ENCODE data around the gene CCKAR.
A peak's percentile ranks its signal among the peaks of the same experiment; 100 is the strongest.

CCKAR gene

DNA sequence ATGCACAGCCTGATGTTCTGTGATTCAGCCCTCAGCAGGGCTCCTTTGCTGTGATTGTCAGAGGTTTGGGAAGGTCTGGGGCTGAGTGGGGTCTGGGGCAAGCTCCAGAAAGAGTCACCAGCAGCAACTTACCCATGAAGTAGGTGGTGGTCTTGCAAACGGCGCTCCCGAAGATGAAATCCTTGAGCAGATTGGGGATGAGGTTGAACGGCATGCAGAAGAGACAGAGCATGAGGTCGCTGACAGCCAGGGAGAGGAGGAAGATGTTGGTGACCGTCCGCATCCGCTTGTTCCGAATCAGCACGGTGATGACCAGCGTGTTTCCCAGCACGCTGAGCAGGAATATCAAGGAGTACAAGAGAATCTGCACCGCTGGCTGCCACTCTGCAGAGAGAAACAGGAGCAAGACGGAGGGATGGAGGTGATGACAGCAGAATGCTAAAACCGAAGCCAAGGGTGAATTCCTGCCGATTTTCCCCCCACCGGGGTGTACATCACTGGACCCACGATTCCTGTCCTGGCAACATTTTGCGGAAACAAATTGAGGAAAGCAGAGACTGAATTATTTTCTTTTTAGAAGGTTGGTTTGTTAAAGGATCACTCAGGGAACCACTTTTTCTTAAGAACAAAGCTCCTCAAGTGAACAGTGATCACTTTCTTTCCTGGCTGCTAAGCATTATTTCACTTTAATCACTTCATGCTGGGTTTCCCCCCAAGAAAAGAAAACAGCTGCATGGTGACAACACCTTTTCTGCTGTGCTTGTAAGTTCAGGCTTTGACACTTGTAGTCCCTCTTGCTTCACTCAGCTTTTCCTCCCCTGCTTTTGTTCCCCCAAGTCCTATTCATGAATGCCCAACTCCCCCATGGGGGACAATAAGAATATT, 941 bp downstream of the CCKAR start:
- no peak for DNase-seq

DNA sequence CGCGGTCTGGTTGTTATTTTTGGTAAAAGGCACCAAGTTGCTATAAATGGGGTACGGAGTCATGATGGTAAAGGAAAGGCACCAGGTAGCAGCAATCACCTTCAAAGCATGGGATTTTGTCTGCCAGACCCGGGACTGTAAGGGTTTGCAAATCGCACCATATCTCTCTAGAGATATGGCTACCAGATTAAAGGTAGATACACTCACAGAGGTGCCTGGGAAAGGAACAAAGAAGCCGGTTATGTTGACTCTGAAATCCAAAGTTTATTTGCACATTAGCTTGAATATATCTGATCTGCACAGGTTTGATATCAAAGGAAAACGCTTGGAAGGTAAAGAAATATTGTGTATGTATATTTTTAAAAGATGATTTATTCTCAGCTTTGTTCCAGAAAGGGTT, 4.6 kb downstream of the CCKAR start:
- no peak for DNase-seq

DNA sequence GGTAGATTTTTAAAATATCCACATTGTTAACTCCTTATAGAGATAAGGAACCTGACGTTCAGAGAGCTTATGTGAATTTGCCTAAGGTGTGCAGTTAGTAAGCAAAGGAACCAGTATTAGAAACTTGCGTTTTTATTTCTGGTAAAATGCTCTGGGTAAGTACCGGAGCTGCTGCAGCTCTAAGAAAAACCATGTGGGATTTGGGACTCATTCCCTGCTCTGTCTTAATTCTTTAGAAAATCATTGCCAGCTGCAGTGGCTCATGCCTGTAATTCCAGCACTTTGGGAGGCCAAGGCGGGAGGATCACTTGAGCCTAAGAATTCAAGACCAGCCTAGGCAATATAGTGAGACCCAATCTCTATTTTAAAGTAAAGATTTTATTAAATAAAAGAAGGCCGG, 5.8 kb downstream of the CCKAR start:
- no peak for DNase-seq

DNA sequence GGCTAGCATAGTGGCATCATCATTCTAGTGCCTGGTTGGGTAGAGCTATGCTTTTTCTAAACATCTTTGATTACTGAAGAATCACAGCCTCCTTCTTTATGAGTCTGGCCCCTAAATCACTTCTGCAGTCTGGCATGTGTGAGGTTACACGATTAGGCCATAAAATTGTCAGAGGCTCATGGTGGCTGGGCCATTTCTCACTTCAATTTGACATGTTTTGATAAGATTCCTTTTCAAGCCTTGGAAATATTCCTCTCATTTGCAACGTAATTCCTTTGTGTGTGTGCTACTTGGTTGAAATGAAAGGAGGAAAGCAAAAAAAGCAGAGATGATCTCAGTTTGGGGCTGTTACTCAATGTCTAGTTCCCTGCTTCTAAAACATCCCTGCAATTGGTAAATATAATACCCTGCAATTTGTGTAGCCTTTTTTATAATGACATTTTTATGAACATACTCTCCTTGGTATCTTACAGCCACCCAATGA, 6.2 kb downstream of the CCKAR start:
- no peak for DNase-seq

DNA sequence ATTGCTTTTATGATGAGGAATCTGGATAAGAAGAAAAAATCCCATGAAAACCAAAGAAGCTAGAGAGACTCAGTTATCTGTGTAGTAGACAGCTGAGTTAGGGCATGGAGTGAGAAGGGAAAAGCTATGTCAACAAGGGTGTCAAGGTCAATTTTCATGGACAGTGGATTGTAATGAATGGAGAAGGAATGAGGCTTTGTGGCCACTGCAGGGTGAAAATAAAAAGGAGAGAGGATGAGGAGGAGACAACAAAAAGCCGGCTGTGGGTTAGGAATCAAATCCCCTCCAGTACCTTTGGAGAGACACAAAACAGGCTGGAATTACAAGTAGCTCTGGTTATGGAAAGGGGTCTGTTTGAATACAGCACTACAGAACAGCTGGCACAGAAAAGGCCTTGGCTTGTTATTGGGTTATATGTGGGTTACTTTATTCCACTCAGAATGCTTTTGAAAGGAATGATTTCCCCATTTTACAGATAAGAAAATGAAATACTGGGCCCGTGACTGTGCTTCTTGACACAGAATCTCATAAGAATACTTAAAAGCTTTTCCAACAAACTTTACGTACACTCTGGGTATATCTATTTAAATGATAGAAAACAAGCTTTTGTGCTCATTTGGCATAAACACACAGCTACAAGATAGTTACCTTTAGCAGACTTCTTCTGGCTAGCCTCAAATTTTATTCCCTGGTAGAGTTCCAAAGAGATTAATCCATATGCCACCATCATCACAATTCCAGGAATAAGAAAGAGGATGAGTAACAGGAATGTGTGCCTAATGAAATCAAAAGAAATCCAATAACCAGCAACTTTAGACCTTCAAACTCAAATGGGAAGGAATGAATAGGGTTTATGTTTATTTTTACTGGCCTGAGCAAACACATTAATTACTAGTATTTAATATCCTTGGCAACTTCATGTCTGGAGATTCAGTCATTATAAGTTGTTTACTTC, 7.5 kb downstream of the CCKAR start:
- no peak for DNase-seq

DNA sequence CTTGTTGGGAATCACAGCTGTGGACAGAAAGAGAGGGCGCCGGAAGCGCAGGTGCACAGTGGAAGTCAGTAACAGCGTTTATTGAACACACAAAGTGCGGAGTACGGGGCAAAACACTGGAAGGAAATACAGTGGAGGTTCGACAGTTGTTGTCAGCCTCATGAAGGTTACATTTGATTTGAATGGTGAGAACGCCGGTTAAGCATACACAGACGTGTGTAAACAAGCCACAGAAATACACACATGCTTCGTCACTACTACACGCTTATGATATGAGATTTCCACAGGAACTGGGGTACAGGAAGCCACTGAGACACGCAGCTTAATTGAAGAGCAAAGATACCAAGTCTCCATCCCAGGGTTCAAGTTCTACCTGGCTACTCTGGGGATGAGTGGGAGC, 12.0 kb downstream of the CCKAR start:
- DNase-seq, result no peak

DNA sequence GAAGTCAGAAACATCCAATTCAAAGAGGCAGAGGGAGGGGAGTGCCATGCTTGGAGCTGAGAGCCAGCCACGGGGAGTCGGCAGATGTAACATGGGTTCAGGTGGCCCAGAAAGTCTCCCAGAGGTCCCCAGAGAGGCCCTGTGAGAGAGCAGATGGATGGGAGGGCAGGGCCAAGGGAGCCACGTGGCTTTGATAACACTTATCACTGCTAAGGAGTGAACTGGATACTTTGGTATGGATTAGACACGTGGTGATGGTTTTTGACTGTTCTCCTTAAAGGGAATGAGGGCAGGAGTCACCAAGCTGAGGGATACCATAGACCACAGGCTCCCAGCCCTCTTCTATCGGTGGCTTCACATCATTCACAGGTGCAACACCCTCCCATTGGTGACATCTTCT, 13.7 kb downstream of the CCKAR start:
- no peak for DNase-seq

DNA sequence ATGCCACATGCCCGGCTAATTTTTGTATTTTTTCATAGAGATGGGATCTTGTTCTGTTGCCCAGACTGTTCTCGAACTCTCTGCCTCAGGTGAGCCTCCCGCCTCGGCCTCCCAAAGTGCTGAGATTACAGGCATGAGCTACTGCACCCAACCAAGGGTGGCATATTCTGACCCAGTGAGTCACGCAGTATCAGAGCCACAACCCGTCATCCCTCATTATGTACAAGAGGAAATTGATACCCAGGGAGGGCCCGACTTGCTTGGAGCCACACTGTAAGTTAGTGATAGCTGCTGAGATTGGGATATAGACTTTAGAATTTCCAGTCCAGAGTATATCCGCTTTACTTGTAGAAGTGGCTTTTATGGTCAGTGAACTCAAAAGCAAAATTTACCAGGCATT, 14.6 kb downstream of the CCKAR start:
- DNase-seq, result no peak

DNA sequence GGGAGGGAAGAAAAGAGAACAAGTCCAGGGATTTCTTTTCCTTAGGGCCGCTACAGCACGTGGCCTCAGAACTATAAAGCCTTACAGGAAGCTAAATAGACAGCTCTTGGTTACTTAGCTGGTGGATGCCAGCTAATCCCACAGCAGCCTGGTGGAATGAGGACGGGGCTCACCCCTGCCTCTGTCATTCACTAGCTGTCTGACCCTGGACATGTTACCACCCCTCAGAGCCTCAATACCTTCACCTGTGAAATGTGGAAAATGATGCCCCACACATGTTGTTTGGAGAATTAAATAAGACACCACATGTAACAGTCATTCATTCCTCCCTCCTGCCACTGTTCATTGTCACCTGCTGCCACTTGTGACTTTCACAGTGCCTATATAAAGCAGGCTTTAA, 15.7 kb downstream of the CCKAR start:
- DNase-seq, result no peak

DNA sequence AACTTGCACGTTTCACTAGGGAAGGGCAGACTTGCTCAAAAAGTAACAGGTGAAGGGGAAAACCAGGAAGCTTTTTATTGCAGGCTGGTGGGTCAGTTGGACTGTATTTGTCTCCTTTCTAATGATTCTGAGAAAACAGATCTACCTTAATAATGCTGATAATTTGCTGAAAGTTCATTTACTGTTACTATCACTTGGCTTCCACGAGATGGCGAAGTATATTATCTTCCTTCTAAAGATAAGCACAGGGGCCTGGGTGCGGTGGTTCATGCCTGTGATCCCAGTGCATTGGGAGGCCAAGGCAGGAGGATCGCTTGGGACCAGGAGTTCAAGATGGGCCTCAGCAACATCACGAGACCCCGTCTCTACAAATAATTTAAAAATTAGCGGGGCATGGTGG, 16.4 kb downstream of the CCKAR start:
- no peak for DNase-seq

DNA sequence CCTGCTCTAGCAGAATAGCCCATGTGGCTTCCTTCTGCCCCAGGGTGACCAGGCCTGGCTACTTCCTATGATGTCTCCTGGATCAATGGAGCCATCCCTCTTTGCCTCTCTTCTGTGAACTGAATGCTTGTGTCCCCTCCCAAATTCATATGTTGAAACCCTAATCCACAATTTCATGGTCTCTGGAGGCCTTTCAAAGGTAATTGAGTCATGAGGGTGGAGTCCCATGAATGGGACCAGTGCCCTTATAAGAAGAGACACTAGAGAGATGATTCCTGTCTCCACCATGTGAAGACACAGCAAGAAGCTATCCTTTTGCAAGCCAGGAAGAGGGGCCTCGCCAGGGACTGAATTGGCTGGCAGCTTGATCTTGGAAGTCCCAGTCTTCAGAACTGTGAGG, 18.4 kb downstream of the CCKAR start:
- DNase-seq, result no peak

DNA sequence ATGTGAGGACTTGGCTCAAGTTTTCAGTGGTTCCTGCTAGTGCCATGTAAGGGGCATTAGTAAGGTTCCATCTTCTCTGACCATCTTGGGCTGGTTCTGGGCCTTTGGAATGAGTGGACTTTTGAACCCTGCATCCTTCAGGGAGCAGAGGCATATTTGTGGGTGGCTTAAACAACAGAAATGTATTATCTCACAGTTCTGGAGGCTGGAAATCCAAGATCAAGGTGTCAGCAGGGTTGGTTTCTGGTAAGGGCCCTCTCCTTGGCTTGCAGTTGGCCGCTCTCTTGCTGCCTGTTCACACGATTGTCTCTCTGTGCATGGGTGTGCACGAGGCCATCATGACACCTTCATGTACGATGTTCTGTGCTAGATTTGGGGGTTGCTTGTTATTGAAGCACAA, 21.3 kb downstream of the CCKAR start:
- no peak for DNase-seq

DNA sequence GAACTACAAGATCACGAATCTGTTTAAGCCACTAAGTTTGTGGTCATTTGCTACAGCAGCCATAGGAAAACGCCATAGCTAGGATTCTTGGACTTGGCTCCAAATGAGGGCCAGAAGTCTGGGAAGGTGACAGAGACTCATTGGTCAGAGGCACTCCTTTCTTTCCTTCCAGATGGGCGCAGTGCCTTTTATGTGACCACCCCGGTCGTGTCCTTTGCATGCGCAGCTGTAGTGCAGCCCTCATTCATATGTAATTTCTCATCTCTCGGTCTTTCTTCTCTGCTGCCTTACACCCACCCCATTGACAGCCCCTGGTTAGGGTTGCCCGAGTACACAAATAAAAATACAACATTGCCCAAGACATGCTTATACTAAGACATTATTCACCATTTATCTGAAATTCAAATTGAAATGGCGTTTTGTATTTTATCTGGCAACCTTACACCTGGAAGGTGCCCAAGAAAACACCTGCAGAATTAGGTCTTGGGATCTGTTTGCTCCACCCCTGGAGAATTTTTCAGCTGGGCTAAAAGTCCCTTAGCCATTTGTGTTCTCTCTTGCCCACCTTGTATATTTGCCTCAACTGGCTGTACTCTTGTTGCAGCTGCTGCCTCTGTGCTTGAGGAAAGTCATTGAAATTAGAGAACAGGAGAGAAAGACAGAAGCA, 21.9 kb downstream of the CCKAR start:
- DNase-seq, result no peak

DNA sequence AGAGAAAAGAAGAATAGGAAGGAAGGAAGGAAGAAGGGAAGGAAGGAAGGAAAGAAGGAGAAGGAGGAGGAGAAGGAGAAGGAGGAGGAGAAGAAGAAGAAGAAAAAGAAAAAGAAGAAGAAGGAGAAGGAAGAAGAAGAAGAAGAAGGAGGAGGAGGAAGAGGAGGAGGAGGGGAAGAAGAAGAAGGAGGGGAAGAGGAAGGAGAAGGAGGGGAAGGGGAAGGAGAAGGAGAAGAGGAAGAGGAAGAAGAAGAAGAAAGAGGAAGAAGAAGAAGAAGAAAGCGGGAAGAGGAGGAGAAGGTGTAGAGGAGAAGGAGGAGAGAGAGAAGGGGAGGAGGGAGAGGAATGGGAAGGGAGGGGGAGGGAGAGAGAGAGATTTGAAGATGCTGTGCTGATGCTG, 22.6 kb downstream of the CCKAR start:
- DNase-seq, result no peak

DNA sequence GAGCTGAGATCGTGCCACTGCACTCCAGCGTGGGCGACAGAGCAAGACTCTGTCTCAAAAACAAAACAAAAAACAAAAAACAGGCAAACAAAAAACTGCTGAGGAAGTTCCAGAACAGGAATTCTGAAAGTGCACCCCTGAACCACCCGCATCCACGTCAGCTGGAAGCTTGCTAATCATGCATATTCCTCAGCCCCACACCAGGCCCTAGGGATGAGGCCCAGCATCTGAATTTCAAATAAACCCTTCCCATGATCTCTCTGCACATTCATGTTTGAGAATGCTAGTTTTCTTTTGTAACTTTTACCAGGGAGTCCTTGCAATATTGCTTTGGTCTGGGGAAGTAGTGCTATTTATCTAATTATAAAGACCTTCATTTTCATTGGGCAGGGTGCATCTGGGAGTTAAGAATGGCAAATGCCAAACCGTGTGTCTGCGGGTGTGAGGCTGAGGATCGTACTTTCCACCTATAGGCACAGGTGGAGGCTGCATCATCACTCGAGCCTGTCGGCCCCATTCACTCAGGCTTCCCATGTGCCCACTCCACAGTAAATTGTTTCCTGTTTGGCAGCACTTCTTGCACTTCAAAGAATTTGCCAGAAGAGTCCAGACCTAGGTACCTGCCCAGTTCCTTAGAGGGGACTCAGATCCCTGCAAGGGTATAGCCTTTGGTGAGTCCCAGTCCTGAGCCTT, 23.6 kb downstream of the CCKAR start:
- DNase-seq, result no peak

DNA sequence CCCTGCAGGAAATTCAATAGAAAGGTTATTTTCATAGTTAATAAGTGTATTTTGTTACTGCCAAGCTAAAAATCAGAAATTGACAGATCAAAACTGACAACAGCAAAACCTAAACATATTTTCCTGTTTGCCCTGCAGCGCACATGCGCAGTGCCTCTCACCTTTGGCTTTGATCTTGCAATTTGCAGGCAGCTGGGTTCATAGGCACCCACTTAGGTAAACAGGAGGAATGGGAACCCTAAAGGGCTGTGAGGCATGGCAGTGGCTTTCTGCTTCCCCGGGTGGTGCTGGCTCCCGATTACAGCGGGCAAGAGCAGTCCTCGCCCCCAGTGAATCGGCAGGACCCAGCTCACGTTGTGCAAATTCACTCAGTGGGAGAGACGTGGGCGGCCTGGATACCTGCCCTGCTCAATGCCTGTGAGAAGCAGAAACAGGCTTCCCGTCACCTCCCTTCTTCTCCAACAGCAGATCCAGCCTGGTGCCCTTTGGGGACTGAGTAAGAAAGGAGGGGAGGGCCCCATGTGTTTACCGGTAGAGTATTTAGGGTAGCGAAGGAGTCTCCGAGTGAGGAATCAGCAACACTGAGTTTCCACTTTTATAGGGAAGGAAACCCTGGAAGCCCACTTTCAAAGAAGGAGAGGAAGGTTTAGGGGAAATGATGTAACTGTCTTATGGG, 25.7 kb downstream of the CCKAR start:
- DNase-seq, result no peak

DNA sequence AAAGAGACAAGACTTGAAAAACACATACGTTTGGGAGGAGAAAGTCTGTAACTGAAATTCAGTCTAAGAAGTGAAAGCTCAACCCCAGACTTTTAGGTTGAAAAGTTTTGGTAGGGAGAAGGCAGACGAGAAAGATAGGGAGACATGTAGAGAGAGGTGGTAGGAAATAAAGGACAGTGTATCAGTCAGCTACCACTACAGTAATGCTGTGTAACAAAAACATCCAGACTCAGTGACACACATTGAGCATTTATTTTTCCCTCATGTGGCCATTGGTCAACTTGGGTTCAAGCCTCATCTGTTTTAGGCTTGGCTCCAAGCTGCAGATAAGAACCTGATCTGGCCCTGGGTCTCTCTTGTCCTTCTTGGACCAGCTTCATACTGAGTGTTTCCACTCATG, 26.9 kb downstream of the CCKAR start:
- DNase-seq, result no peak

DNA sequence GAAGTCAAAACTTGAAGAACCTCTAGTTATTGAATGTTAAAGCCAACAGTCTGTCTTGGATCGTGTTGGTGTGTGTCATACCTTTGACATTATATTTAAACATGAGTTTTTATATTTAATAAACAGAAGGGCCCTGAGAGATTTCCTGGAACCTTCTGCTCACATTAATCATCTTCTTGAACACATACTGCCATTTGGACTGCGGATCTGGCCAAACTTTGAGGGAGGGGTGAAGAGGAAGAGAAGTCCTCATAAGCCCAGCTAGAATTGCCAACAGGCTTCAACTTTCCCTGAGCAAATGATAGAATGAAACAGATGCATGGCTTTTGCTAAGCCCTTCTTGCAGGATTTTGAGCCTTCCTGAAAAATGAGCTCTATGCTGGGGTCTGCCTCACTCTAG, 27.4 kb downstream of the CCKAR start:
- DNase-seq, result no peak

DNA sequence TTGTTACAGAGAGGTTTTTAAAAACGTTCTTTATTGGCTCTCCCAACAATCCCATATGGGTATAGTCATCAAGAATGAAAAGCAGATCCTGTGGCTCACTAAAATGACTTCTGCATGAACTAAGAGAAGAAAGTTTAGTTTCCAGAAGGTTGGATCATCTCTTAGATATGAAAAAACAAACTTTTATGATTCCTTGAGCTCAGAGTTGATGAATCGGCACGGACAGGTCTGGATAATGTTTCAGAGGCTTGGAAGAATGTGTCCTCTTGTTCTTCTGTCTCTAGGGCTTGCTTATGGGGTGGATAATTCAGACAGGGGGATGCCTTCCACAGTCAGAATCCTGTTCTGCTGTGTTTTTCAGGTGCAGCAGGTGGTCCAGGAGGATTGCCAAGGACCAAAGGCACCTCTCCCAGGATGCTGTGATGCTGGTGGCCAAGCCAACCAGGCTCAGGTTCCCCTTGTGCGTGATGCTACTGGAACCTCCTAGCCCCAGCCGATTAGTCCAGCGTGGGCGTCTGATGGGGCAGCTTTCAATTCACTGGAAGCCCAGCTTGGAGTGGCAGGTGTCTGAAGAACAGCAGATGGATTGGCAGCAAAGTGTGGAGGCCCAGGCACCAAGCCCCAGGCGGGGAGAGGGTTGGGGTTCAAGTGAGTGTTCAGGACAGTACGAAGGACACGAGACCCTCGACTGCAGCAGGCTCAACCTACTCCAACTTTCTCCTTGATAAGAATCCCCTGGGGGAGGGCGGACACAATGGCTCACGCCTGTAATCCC, 30.3 kb downstream of the CCKAR start:
- no peak for DNase-seq

DNA sequence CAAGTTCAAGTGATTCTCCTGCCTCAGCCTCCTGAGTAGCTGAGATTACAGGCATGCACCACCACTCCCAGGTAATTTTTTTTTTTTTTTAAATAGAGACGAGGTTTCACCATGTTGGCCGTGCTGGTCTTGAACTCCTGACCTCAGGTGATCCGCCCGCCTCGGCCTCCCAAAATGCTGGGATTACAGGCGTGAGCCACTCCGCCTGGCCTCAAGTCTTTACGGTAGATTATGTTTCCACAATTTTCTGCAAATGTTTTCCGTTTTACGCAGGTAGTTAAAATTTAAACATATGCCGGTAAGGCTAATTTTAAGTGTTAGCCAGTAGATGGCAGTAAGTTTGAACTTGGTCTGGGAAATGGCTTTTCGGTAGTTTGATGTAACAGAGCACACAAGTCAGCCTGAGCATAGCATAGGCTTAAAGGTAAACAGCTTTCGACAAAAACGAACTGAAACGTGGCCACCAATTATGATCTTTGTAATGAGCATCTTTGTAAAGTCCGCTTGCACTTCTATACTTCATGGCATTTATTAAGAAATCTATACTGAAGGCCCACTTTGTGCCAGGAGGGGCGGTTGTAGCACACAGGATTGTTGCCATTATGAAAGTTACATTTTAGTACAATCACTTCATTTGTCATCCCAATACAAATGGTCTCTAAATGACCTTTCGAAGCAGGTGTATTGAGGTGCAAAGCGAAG, 31.1 kb downstream of the CCKAR start:
- no peak for DNase-seq

DNA sequence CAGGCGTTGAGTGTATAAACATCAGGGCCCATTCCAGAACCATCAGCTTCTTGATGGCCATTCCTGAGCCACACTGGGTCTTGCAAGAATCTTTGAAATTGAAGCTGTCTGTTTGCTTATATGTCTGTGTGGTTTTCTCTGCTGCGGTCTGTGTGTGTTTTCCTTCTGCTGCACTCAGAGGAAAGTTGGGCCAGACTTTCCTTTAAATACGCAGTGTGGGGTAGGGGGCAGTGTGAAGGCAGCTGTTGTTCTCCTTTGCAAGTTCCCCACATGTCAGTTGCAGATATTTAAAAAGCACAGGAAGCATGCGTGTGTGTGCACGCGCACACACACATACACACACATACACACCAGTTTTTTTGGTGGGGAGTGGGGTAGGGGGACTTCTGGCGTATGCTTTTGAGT, 32.1 kb downstream of the CCKAR start:
- peak; percentile 25 for DNase-seq
